Activated CD4-positive, alpha-beta T cell treated with anti-CD3 and anti-CD28 coated beads, Interleukin-2, amount 10 ng/mL, durations not matched to agents 7 days and 5 days (primary cell): Measurements from ENCODE around the gene GPX6. TPM values are rescaled to one million over a fixed set of nuclear protein-coding genes. Genes with fewer than 3 reads are reported as not detected.
"Not testable (repeated sequence)": the region's sequence is repeated elsewhere in the genome, so short reads cannot be mapped to it uniquely, and the experiment has no call there.

Experiments
- CTCF ChIA-PET: fragments of 350-600 bp; sonication (Branson Sonifier 250); formaldehyde crosslinking; loops from one replicate; lab custom pipeline; 2021; ENCODE audit warnings: antibody characterized with exemption; lab: Charles Lee
- POLR2A ChIA-PET: fragments of 350-600 bp; sonication (Branson Sonifier 250); formaldehyde crosslinking; loops from one replicate; lab custom pipeline; 2021; ENCODE audit warnings: antibody characterized with exemption; lab: Charles Lee
- DNase-seq: peaks from one replicate; pipeline ENCODE4 v3.0.0-alpha.2; 2020
- H3K27ac Mint-ChIP-seq: one replicate; pipeline ENCODE4 v1.8.0; 2021; ENCODE audit warnings: mild to moderate bottlenecking, moderate library complexity, mixed read lengths
- H3K27me3 Mint-ChIP-seq: one replicate; pipeline ENCODE4 v1.8.0; 2021; ENCODE audit warnings: mixed read lengths
- H3K36me3 Mint-ChIP-seq: one replicate; pipeline ENCODE4 v1.8.0; 2021; ENCODE audit warnings: low read depth, mixed read lengths
- H3K4me1 Mint-ChIP-seq: one replicate; pipeline ENCODE4 v1.8.0; 2021; ENCODE audit warnings: mixed read lengths
- H3K4me3 Mint-ChIP-seq: one replicate; pipeline ENCODE4 v1.8.0; 2021; ENCODE audit warnings: mild to moderate bottlenecking, moderate library complexity, mixed read lengths
- H3K9me3 Mint-ChIP-seq: one replicate; pipeline ENCODE4 v1.8.0; 2021; ENCODE audit warnings: mixed read lengths
- total RNA-seq, 2 experiments: library from RNA; stranded (reverse); gene quantifications; one replicate each; pipeline ENCODE4 v1.2.3, GENCODE V29; 2021

Gene GPX6
- total RNA-seq, 2 experiments from 2014 or later = not detected

DNA sequence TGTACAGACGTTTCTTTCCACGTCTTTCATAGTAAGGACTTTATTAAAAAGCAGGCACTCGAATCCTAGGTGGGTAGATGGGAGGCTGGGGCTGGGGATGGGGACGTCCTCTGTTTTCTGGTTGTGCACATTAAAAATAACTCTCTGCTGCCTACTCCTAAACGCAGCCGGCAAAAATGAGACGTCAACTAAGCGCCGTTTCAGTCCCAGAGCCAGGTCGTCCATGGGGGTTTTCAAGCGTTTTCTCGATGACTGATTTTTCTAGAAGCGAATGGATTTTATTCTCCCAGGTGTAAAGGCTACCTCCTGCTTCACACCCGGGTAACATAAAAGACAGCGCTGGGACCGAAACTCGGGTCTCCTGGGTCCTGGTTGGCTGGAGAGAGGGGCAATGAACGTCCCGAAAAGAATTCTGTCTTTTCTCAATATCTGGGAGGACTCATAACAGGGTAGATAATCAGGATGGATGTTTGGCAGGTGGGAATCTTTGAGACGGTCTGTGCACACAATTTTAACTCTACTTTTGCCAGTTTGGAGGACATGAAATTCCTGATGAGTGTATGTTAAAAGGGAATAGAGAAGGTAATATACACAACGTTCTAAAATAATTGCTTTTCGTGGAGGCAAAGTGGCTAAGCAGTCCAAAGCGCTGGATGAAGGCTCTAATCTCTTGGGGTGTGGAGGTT, 25.2 kb downstream of the GPX6 start:
- Mint-ChIP-seq H3K9me3 (no peaks in the 10 kb centered on the region), H3K36me3 (no peaks in the 10 kb centered on the region), H3K4me3 (peak overlapping the region; percentile 67), H3K27ac (peak overlapping the region; percentile 83), H3K4me1 (peaks cover 24% of the 10 kb centered on the region), H3K27me3 (peaks cover 52% of the 10 kb centered on the region)
- CTCF ChIA-PET = no interaction called here
- no peak for DNase-seq
- POLR2A ChIA-PET = no interaction called here

DNA sequence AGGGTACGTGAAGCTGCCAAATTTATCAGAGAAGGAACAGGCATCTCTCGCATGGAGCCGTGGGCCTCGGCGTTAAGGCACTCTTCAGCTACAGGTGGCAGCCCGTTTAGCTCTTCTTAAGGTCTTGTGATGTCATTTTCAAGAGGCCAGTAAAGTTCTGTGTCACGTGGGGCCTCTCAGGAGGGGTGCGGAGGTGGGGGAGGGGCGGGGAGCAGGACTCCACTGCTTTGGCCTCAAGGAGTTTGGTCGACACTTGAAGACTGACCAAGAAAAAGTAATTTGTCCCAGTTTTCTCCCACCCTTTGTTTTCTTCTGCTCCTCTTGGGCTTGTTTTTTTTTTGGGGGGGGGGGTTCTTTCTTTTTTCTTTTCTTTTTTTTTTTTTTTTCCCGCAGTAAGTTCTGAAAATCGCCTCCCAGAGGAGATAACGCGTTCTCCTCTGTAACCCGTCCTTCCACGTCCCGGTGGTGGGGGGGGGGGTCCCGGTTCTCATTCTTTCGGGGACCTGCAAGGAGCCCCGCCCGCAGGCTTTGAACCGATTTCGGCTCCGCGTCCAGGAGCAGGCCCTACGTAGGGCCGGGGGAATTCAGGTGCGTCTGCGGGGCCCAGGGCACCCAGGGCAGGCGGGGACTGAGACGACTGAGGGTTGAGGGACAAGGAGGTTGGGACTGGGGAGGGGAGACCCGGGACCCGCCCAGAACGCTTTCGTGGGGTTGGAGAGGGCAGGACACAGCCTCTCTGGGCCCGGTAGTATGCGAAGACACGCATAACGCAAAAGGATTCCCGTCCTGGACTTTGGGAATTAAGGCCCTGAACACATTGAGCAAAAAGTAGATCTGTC, 26.0 kb downstream of the GPX6 start:
- peak; percentile 50 for DNase-seq
- peaks cover 24% of the 10 kb centered on the region for H3K4me1 Mint-ChIP-seq
- H3K27ac Mint-ChIP-seq = peak overlapping the region; percentile 83
- H3K4me3 Mint-ChIP-seq = peak overlapping the region; percentile 67
- POLR2A ChIA-PET = interaction anchor here (0.6 kb wide), 2 partner anchors 623 to 1160 kb away, joined by 4 read pairs; no protein-coding TSS in a partner anchor
- CTCF ChIA-PET = interaction anchor here (1.4 kb wide), 1 partner anchor 25 kb away, joined by 3 read pairs; no protein-coding TSS in a partner anchor
- peaks cover 53% of the 10 kb centered on the region for H3K27me3 Mint-ChIP-seq
- H3K9me3 Mint-ChIP-seq = no peaks in the 10 kb centered on the region
- H3K36me3 Mint-ChIP-seq = no peaks in the 10 kb centered on the region

DNA sequence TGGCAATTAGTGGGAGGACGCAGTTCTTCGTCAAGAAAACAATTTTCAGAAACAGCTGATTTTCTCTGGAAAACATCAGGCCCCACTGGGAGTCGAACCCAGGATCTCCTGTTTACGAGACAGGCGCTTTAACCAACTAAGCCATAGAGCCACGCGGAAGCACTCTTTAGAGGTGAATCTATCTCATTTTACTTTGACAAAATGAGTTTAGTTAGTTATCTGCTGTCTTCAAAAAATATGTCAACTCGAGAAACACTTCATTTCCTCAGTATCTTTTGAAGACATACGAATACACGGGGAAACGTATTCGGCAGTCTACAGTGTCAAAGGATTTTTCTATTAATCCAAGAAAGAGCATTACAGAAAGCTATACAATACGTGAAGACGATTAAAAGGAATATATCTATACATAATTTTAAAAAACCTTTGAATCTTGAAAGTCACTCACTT, 26.7 kb downstream of the GPX6 start:
- CTCF ChIA-PET = interaction anchor here (0.6 to 1.4 kb wide), 2 partner anchors 25 to 113 kb away, joined by 3 read pairs; no protein-coding TSS in a partner anchor

DNA sequence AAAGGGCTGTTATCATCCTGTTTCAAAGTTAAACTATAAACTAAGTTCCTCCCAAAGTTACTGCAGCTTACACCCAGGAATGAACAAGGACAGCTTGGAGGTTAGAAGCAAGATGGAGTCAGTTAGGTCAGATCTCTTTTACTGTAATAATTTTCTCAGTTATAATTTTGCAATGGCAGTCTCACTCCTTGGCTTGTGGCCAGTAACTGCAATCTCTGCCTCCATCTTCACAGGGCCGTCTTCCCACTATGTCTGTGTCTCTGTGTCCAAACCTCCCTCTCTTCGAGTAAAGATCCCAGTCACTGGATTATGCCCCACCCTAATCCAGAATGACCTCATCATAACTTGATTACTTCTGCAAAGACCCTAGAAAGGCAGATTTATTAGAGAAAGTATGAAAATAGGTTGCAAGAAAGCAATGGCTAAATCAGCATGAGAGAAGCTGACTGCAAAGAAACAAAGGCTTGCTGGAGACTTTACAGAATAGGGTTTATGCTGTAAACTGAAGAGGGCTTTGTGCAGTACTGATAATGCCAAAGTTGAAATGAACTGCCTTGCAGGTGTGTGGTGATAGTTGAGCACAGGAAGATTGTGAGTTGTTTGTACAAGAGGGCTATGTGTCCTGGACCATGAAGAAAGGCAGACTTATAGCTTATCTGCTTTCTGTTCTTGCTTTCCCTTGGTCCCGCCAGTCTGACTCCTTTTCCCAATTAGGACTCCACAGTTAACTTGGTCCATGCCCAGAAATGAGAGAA, 28.4 kb downstream of the GPX6 start:
- DNase-seq = no peak
- no peaks in the 10 kb centered on the region for H3K36me3 Mint-ChIP-seq
- CTCF ChIA-PET = no interaction called here

More for the DNA sequence above, 26.7 kb downstream of the GPX6 start:
- Mint-ChIP-seq H3K36me3 (no peaks in the 10 kb centered on the region), H3K27ac (peak overlapping the region; percentile 71), H3K4me1 (peaks cover 24% of the 10 kb centered on the region), H3K9me3 (no peaks in the 10 kb centered on the region), H3K4me3 (peak overlapping the region; percentile 67), H3K27me3 (peaks cover 50% of the 10 kb centered on the region)
- peak; percentile 34 for DNase-seq
- POLR2A ChIA-PET = interaction anchor here (0.6 kb wide), 2 partner anchors 622 to 1161 kb away, joined by 4 read pairs; no protein-coding TSS in a partner anchor

GRCh38 chr6:28486533-28486932, 29.1 kb downstream of the GPX6 start:
- Mint-ChIP-seq H3K27ac (no peak overlapping the region), H3K4me1 (peaks cover 24% of the 10 kb centered on the region), H3K4me3 (no peak overlapping the region), H3K9me3 (no peaks in the 10 kb centered on the region), H3K27me3 (peaks cover 51% of the 10 kb centered on the region), H3K36me3 (no peaks in the 10 kb centered on the region)
- ChIA-PET POLR2A (no interaction called here), CTCF (no interaction called here)
- no peak for DNase-seq

More for the DNA sequence above, 28.4 kb downstream of the GPX6 start:
- Mint-ChIP-seq H3K27ac (no peak overlapping the region), H3K27me3 (peaks cover 51% of the 10 kb centered on the region), H3K9me3 (no peaks in the 10 kb centered on the region), H3K4me3 (no peak overlapping the region), H3K4me1 (peaks cover 24% of the 10 kb centered on the region)
- POLR2A ChIA-PET = no interaction called here

DNA sequence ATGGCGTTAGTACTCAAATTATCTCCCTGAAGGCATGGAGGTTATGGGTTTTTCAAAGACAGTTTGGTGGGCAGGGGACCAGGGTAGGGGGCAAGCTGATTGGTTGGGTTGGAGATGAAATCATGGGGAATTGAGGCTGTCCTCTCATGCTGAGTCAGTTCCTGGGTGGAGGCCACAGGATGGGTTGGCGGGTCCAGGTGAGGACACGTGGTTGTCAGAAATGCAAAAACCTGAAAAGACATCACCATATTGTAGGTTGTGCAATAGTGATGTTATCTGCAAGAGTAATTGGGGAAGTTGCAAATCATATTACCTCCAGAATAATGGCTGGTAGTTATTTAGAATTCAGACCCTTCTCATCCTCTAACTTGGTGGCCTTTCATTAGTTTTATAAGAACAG, 30.1 kb downstream of the GPX6 start:
- CTCF ChIA-PET = no interaction called here
- Mint-ChIP-seq H3K9me3 (no peaks in the 10 kb centered on the region), H3K27ac (no peak overlapping the region), H3K4me1 (peaks cover 22% of the 10 kb centered on the region), H3K36me3 (no peaks in the 10 kb centered on the region), H3K27me3 (peaks cover 57% of the 10 kb centered on the region), H3K4me3 (no peak overlapping the region)
- POLR2A ChIA-PET = no interaction called here
- DNase-seq = no peak

GRCh38 chr6:28480253-28480932, 35.2 kb downstream of the GPX6 start:
- DNase-seq = no peak
- Mint-ChIP-seq H3K36me3 (no peaks in the 10 kb centered on the region), H3K4me3 (no peak overlapping the region), H3K27ac (no peak overlapping the region), H3K9me3 (no peaks in the 10 kb centered on the region), H3K27me3 (peaks cover 68% of the 10 kb centered on the region), H3K4me1 (peaks cover 8% of the 10 kb centered on the region)
- POLR2A ChIA-PET = no interaction called here
- CTCF ChIA-PET = interaction anchor here (0.7 to 0.8 kb wide), 2 partner anchors 9 to 26 kb away, joined by 3 to 4 read pairs; no protein-coding TSS in a partner anchor

GRCh38 chr6:28478518-28478917, 37.1 kb downstream of the GPX6 start:
- Mint-ChIP-seq H3K27ac (no peak overlapping the region), H3K4me3 (no peak overlapping the region), H3K9me3 (no peaks in the 10 kb centered on the region), H3K4me1 (peaks cover 12% of the 10 kb centered on the region), H3K36me3 (no peaks in the 10 kb centered on the region), H3K27me3 (peaks cover 82% of the 10 kb centered on the region)
- DNase-seq = no peak
- POLR2A ChIA-PET = no interaction called here
- CTCF ChIA-PET = no interaction called here

DNA sequence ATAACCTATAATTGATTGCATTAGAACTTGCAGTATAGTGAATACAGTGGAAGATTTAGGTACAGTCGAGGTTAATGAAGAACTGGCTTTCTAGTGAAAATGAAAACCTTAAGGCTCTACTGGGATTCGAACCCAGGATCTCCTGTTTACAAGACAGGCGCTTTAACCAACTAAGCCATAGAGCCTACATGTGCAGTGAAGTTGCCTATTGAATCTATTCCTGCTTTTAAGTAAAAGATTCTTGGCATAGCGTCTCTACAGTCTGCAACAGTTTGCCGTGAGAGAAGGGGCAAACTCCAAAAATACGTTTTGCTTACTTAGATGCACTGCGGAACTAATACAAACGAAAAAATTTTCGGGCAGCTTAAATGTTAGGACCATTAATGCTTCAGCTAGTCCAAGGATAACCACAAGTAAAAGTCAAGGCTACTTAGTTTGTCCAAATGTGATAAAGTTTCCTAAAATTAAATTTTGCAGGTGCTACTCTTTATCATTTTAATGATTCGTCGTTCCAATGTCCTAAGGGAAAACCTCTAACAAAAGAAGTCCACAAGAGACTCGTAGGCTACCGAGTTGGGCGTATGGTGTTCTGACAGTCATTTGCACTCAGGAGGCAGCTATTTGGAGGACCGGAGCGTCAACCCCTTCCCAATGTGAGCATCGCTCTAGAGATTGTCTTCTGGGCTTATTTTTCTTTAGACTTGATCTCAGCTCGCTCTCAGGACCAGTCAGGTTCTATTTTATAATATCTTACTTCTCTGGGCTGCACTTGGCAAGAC, 41.0 kb downstream of the GPX6 start:
- DNase-seq = peak; percentile 24
- Mint-ChIP-seq H3K4me3 (peak overlapping the region; percentile 58), H3K4me1 (peaks cover 12% of the 10 kb centered on the region), H3K27ac (no peak overlapping the region), H3K27me3 (peaks cover 65% of the 10 kb centered on the region), H3K36me3 (no peaks in the 10 kb centered on the region), H3K9me3 (no peaks in the 10 kb centered on the region)
- ChIA-PET POLR2A (interaction anchor here (0.5 to 0.6 kb wide), 2 partner anchors 63 to 104 kb away, joined by 3 to 5 read pairs; no protein-coding TSS in a partner anchor), CTCF (interaction anchor here (1.3 kb wide), 1 partner anchor 25 kb away, joined by 3 read pairs; no protein-coding TSS in a partner anchor)

- not testable (repeated sequence) for H3K36me3 Mint-ChIP-seq, H3K27ac Mint-ChIP-seq
- CTCF ChIA-PET = interaction anchor here (0.9 to 1.7 kb wide), 2 partner anchors 28 to 42 kb away, joined by 3 read pairs; no protein-coding TSS in a partner anchor
These were observed 46.3 kb downstream of the GPX6 start for GRCh38 chr6:28469153-28469745.

GRCh38 chr6:28468056-28468455, 47.5 kb downstream of the GPX6 start:
- H3K4me1 Mint-ChIP-seq = no peaks in the 10 kb centered on the region
- peaks cover 5% of the 10 kb centered on the region for H3K9me3 Mint-ChIP-seq
- peaks cover 48% of the 10 kb centered on the region for H3K27me3 Mint-ChIP-seq
- CTCF ChIA-PET = interaction anchor here (0.9 kb wide), 1 partner anchor 27 kb away, joined by 3 read pairs; no protein-coding TSS in a partner anchor
- POLR2A ChIA-PET = no interaction called here
- H3K4me3 Mint-ChIP-seq = no peak overlapping the region
- no peak overlapping the region for H3K27ac Mint-ChIP-seq
- no peak for DNase-seq
- H3K36me3 Mint-ChIP-seq = no peaks in the 10 kb centered on the region

More at GRCh38 chr6:28469153-28469745, 46.3 kb downstream of the GPX6 start:
- DNase-seq, H3K9me3 Mint-ChIP-seq, POLR2A ChIA-PET, H3K4me1 Mint-ChIP-seq, H3K4me3 Mint-ChIP-seq: not testable (repeated sequence)
- peaks cover 45% of the 10 kb centered on the region for H3K27me3 Mint-ChIP-seq
